Inflammatory macrophage treated with lipopolysaccharide for 1 hour (primary cell): Measurements from ENCODE around the gene RP2.
A peak's percentile ranks its signal among the peaks of the same experiment; 100 is the strongest.

Source experiments
- DNase-seq, 2 donors: peaks; one replicate each; pipeline ENCODE4 v3.0.0-alpha.2; 2020 to 2022

Gene RP2

DNA sequence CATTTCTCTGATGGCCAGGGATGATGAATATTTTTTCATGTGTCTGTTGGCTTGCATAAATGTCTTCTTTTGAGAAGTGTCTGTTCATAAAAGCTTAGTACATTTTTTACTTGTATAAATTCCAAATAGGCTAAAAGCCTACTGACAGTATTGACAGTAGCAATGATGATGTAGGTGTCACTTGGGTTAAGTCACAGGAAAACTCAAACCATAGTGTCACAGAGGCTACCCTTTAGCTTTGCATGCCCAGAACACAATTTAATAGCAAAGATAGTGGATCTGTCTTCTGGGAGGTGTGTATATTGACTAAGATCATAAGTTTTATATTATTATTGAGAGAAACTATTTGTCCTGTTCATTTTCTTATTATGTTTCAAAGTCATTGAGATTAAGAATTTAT is 8.1 kb downstream of the RP2 start:
- no peak for DNase-seq

DNA sequence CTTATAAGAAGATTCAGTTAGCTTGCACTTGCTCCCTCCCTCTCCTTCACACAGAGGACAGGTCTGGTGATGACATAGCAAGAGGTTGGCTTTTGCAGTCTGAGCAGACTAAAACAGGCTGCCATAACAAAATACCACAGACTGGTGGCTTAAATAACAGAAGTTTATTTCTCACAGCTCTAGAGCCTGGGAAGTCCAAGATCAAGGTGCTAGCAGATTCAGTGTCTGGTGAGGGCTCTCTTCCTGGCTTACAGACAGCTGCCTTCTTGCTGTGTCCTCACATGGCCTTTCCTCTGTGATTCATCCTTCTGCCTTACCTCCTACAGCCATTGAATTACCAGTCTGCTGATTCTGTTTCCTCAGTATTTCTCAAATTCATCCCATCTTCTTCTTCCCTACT is 13.1 kb downstream of the RP2 start:
- DNase-seq: peak; percentile 28 to 77

DNA sequence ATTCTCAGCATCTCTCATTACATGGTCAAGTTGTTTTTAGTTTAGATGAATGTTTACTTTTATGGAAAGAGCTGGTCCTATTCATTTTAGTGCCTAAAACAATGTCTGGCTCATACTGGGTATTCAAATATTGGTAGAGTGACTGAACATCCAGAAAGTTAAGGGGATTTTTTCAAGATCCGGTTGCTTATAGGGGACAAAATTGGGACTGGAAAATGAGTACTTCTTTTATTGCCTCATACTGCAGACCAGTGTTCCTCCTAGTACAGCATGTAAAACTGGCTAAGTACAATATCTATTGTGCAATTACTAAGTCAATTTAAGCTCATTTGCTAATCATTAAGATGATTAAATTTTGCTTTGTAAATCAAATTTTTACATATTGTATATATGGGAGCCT is 13.9 kb downstream of the RP2 start:
- DNase-seq: peak; percentile 25 to 64

DNA sequence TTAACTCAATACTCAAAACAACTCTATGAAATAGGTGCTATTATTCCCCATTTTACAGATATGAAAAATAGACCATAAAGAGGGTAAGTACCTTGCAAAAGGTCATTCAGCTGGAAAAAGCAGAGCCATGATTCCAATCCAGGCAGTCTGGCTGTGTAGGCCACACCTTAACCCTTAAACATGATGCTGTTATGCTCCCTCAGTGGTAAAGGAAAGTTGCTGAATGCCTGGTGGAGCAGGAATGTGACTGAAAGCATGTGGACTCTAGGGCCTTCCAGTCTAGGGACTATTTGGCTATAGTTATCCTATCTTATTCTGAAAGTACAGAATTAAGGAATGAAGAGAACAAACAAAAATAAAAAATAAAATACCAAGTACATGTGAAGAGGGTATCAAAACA is 19.6 kb downstream of the RP2 start:
- DNase-seq: no peak

DNA sequence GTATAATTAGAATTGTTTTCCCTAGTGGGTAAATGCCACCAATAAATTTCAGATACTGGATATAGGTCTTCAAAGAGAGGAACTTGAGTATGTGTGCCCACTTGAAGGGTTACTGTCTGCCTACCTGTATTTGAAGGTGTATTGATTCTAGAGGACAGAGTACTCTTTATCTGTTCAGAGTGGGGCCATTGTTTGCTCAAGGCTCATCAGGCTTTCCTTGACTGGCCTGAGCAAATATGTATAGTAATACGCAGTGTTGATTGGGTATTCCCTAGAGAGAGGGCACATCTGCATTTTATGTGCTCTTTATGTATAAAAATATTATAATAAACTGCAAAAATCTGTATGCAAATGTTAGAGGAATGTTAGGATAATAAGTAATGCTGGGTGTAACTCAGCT is 23.7 kb downstream of the RP2 start:
- no peak for DNase-seq

DNA sequence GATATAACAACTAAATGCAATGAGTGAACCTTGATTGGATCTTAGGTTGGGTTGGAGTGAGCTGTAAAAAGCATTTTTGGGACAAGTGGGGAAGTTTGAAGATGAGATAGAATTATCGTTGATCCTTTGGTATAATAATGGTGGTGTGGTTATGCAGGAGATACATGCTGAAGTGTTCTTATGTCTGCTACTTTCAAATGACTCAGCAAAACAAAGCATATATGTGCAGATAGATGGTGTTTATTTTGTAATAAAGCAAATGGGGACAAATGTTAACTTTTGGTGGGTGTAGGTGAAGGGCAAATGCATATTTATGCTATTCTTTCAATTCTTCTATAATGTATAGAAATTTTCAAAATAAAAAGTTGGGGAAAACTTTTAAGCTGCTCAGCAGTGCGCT is 26.2 kb downstream of the RP2 start:
- no peak for DNase-seq

DNA sequence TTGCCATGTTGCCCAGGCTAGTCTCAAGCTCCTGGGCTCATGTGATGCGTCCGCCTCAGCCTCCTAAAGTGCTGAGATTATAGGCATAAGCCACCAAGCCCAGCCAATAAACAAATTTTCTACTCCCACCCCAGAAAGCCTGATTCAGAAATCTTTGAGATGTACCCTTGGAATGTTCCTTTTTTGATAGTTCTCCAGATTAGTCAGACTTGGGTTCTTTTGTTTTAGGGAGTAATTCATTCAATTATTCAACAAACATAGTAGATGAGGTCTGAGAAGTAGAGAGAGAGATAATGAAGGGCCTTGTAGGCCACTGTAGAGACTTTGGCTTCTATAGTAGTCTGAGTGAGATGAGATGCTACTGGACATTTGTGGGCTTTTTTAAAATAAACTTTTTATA is 27.8 kb downstream of the RP2 start:
- no peak for DNase-seq

DNA sequence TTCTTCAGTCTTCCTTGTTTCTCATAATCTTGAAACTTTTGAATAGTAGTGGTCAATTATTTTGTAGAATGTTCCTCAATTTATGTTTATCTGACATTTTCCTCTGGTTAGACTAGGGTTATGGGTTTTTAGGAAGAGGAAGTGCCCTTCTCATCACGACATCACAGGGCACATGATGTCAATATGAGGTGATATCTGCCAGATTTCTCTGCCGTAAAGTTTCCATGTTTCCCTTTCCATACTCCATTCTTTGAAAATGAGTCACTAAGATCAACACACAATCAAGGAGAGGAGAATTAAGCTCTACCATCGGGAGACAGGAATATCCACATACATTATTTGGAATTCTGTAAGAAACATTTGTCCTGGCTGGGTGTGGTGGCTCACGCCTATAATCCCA is 28.4 kb downstream of the RP2 start:
- peak; percentile 66 to 70 for DNase-seq

DNA sequence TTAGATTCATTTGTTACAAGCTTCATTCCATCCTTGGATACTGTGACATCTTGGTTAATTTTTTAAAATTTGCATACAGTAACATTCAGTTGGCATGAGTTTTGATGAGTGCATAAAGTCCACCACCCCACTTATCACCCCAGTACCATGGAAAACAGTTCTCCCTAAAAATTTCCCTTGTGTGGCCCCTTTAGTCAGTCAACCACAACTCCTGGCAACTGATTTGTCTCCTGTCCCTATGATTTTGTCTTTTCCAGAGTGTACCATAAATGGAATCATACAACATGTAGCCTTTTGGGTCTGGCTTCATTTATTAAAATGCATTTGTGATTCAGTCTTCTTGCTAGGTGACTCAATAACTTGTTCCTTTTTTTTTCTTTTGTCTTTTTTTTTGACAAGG is 29.9 kb downstream of the RP2 start:
- no peak for DNase-seq

DNA sequence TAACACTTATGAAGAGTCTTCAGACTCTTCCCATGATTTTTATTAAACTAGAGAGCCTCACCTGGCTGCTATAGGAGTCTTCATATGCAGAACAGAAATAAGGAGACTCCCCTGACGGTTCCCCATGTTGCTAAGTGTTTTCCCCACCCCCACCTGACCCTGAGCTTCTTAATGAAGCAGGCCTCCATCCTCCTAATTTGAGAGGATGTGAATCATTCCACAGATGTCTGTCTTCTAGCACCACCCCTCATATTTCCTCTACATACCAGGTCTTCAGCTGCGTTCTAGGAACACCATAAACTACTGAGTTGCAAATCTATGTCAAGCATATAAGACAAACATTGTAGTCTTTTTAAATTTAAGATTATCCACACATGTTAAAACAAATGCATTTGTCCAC is 36.9 kb downstream of the RP2 start:
- no peak for DNase-seq

DNA sequence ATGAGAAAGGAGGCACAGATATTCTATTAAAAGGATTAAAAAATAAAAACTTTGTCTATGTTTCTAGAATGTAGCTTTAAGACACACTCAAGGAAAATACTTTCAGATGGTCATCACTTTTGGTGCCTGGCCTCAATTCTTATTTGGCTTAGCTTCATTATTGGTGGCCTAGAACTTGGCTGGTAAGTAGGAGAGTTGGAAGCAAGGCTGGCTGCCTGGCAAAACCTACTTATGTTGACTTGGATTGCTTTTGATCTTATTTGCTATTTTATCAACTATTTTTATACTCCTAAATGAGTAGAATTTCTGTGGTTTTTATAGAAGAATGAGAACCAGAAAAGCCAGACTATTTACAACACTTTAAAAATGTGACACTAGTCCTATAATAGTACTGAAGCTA is 40.1 kb downstream of the RP2 start:
- no peak for DNase-seq

DNA sequence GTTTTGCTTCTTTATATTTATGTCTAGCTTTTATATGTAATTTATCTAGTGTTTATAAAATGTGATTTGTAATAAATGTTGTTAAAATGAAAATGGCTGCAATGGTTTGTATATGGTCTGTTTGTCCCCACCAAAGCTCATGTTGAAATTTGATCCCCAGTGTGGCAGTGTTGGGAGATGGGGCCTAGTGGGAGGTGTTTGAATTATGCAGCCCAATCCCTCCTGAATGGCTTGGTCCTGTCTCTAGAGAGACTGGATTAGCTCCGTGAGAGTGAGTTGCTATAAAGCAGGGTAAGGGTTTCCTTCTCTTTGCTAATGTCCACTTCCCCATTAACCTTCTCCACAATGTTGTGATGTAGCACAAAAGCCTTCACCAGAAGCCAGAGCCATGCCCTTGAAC is 45.4 kb downstream of the RP2 start:
- DNase-seq: no peak

DNA sequence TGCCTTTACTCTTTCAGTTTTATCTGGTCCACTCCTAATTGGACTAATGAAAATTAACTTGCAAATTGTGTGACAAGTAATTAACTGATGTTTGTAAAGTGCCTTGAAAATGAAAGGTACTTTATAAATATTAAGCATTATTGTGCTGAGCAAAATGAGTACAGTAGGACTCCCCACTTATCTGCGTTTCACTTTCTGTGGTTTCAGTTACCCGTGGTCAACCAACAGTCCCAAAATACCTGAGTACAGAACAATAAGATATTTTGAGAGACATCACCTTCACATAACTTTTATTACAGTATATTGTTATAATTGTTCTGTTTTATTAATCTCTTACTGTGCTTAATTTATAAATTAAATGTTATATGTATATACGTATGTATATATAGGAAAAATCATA is 48.0 kb downstream of the RP2 start:
- DNase-seq: no peak

DNA sequence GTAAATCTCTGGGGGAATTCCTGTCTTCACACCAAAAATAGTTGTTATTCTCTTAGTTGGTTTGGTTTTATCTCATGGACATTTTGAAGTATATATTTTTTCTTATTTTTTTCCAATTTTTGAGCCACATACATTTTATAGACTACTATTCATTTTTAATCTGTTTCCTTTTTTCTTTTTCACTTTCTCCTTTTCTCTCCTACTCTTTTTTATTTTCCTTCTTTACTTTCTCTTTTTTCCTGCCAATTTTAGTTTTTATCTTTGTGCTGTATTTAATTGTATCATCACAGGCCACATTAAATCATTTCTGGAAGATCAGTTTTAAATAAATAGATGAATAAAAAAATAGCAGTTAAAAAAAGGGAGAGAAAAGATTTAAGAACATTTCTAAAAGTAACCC is 61.4 kb downstream of the RP2 start:
- DNase-seq: no peak

DNA sequence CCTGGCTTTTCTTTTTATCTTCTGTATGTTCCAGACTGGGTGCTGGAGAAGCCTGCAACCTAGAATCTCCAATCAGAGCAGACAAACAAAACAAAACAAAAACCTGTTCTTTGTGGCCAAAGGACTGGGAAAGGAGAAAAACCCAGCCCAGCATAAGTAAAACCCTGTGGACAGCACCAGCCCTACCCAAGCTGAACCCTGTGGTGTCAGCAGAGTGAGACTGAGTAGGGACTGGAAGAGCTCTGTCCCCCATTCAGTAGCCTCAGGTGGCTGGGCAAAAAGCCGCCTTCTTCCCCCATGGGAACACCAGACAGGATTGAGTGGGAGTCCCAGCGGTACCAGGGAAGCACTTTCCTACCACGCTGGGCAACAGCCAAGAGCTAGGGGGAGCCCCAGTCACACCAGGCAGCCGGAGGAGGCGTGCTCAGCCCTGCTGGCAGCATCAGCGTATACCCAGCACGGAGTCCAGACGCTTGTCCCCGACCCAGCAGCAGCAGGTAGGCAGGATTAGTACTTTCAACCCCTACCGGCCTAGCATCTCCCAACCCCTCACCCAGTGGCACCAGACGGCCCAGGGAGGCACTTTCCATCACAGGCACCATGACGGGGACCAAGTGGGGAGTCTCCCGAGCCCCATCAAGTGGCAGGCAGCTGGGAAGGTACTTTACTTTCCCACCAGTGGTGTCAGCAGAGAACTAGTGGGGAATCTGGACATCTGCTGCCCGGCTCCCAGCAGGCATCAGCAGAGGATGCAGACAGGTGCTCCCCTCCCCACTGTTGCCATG is 66.8 kb downstream of the RP2 start:
- peak; percentile 48 to 49 for DNase-seq

DNA sequence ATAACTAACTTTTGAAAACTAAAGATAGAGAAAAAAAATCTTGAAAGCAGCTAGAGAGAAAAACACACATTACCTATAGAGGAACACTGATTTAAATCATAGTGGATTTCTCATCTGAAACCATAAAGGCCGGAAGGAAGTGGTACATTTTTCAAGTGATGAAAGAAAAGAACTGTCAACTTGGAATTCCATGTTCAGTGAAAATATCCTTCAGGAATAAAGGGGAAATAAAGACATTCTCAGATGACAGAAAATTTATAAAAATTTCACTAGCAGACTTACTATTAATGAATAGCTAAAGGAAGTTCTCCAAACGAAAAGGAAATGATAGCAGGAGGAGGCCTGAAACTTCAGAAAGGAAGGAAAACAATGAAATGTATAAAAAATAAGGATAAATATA is 67.8 kb downstream of the RP2 start:
- no peak for DNase-seq

DNA sequence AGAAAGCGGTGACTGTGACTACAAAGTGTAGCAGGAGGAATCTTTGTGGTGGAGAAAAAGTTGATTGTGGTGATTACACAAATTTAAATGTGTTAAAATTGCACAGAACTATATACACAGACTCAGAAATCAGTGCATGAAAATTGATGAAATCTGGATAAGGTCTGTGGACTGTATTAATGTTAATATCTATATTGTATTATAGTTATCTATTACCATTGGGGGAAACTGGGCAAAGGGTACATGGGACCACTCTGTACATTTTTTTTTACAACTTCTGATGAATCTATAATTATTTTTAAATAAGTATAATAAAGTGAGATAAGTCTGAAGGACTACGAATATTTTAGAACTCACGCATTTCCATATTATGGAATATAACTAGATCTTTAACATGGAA is 73.6 kb downstream of the RP2 start:
- no peak for DNase-seq

DNA sequence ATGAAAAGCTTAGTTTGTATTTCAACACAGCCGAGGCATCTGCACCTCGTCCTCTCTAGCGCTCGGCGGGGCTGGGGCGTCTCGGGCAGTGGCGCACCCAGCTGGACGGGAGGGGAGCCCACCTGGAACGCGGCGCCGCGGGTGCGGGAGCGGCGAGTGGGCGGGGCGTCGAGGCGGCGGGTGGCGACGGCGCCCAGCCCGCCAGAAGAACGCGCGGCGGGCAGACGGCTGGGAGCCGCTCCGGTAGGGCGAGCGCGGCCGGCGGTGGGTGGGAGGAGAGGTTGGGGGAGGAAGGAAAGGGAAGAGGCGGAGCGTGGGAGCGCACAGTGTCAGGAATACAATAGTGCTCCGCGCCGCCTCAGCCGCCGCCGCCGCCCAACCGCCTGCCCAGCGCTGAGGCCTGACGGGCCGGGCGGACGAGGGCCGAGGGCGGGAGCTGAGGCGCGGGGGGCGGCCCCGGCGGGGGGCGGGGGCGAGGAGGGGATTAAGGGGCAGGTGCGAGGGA is 75.3 kb downstream of the RP2 start, which contains the start of gene JADE3:
Gene JADE3 (plus strand): TSS at position 324 of the 505 bp plus-strand sequence. CDS start 72,474 bp downstream, outside the sequence.
- peak in 1 of 2 donors; percentile 10 for DNase-seq

DNA sequence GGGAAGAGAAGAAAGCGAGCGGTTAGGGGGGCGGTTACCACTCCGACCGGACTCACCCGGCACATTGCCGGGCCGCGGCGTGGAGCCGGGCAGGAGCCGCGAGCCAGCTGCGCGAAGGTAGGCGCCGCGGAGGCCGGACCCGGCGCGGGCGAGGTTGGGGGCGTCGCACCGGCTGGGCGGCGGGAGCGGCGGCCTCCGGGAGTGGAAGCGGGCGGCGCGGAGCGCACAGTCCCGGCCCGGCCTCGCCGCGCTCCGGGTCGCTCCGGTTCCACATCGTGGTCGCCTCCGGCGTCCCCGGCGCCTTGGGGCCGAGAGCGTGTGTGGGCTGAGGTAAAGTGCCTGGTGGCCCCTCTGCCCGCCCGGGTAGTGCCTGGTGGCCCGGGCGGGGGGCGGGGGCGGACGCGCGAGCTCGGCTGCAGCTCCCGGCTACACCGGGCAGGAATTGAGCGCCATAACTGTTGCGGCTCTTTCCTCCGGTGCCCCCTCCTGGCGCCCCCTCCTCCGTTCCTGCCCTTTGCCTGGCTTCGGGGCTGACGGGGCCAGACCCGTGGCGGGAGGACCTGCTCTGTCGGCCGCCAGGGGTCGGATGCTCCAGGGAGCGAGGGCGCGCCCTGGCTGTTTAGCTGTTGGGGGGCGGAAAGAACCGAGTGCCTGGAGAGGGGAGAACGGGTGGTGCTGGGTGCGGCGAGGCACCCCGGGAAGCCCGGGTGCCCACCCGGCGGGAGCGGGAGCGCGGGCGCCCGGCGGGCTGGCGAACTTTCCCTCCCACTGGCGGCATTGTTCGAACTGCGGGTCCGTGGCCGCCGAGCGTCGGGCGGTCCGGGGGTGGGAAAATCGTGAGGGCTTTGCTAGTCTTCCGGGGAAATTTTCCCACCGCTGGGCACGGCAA is 76.0 kb downstream of the RP2 start:
- peak in 1 of 2 donors; percentile 33 for DNase-seq

DNA sequence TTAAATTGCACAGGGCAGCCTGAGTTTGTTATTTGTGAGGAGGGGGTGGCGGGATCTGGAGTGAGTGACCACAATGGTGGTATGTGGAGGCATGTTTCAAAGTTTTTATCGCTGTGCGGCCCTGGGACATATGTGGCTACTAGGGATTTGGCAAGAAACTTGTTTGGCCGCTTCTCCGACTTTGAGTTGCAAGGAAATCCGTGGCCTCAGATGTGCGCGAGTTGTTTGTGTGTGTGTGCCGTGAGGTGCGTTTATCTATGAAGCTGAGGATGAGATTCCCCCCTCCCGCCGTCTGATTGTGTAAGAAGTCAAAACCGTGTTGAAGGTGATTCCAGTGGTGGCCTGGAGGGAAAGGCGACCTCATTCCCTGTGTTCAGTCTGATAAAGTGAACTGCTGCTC is 76.8 kb downstream of the RP2 start:
- DNase-seq: no peak

DNA sequence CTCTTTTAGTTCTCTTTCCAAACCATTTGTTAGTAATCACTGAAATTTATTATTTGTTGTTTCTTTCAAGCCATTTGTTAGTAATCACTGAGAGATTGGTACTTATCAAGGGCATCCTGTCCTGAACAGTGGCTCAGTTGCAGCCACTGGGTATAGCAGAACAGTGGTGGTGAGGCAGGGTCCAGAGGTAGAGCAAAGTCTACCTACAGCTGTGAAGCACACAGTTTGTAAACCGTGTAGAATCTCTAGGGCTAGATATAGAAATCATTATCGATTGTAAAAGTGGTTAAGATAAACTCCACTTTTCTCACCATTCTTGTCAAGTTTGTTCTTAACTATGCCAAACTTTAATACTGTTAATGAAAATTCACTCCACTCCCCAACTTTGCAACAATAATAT is 79.4 kb downstream of the RP2 start:
- DNase-seq: no peak

DNA sequence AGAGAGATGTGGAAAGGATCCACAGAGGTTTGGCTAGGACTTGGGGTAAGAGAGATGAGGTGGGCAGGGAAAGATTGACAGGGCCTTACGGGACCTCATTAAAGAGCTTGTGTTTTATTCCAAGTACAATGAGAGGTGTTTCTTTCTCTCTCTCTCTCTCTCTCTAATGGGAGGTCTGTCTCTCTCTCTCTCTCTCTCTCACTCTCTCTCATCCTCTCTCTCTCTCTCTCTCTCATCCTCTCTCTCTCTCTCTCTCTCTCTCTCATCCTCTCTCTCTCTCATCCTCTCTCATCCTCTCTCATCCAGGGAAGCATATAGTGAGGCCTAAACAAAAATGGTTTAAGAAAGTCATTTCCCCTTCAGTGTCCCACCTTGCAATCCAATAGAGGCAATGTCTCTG is 80.8 kb downstream of the RP2 start:
- no peak for DNase-seq

DNA sequence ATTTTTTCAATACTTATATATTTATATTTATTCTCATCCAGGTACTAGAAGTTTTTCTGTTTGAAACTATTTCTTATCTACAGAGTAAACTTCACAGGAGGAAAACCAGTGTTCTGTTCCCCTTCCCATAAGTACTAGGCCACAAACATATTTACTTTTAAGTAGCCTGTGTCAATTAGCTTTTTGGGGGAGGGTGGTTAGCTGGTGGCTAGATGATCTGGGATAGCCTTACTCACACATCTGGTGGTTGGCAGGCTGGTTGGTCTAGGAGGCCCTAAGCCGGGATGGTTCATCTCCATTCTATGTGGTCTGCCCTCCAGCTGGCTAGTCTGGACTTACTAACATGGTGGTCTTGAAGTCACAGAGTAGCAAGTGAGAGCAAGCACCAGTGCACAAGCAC is 81.6 kb downstream of the RP2 start:
- no peak for DNase-seq

DNA sequence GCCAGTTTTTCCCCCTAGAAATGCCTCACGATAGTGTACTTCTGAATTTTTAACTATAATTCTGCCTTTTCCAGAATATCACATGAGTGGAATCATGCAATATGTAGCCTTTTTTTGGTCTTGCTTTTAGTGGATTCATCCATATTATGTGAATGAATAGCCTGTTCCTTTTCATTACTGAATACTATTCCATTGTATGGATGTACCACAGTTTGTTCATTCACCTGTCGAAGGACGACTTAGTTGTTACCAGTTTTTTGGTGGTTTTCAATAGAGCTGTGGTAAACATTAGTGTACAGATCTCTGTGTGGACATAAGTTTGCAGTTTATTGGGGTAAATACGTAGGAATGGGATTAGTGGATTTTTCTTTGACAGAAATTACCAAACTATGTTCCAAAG is 83.4 kb downstream of the RP2 start:
- no peak for DNase-seq
